Neural progenitor cell (in vitro differentiated cells): Measurements from ENCODE around the gene ASCC2. TPM values are rescaled to one million over a fixed set of nuclear protein-coding genes. Genes with fewer than 3 reads are reported as not detected.

ENCODE experiments used
- DNase-seq: peaks from one replicate; pipeline ENCODE4 v3.0.0-alpha.2; 2016; ENCODE audit warnings: low spot score
- H2AFZ ChIP-seq: fragments of 200-600 bp; sonication (generic); replicated peaks from 2 replicates; pipeline ENCODE4 v1.6.1; 2016; ENCODE audit warnings: antibody characterized with exemption
- H3F3A ChIP-seq: fragments of 200-600 bp; sonication (generic); 2 replicates; pipeline ENCODE4 v1.6.1; 2016; ENCODE audit warnings: antibody characterized with exemption, low read depth
- H3K27ac ChIP-seq: fragments of 200-600 bp; sonication (generic); 2 replicates; pipeline ENCODE4 v1.5.1; 2016; ENCODE audit warnings: mild to moderate bottlenecking
- H3K27me3 ChIP-seq: fragments of 200-600 bp; sonication (generic); 2 replicates; pipeline ENCODE4 v1.6.1; 2016; ENCODE audit warnings: mild to moderate bottlenecking, moderate library complexity
- H3K36me3 ChIP-seq: fragments of 200-600 bp; sonication (generic); 2 replicates; pipeline ENCODE4 v1.5.1; 2016
- H3K4me1 ChIP-seq: fragments of 200-600 bp; sonication (generic); 2 replicates; pipeline ENCODE4 v1.6.1; 2016; ENCODE audit warnings: mixed run types
- H3K4me2 ChIP-seq: fragments of 200-600 bp; sonication (generic); 2 replicates; pipeline ENCODE4 v1.6.1; 2016
- H3K4me3 ChIP-seq: fragments of 200-600 bp; sonication (generic); 2 replicates; pipeline ENCODE4 v1.5.1; 2016
- H3K79me2 ChIP-seq: fragments of 200-600 bp; sonication (generic); 2 replicates; pipeline ENCODE4 v1.6.1; 2016; ENCODE audit warnings: low read depth
- H3K9ac ChIP-seq: fragments of 200-600 bp; sonication (generic); 2 replicates; pipeline ENCODE4 v1.6.1; 2016
- H3K9me3 ChIP-seq: fragments of 200-600 bp; sonication (generic); 2 replicates; pipeline ENCODE4 v1.5.1; 2016; ENCODE audit warnings: low read depth
- H4K20me1 ChIP-seq: fragments of 200-600 bp; sonication (generic); 2 replicates; pipeline ENCODE4 v1.6.1; 2016; ENCODE audit warnings: low read depth
- H3K27ac Mint-ChIP-seq: 3 replicates; pipeline ENCODE4 v1.8.0; 2021; ENCODE audit warnings: mixed read lengths
- H3K27me3 Mint-ChIP-seq: 2 replicates; pipeline ENCODE4 v1.8.0; 2022; ENCODE audit warnings: low read depth, mild to moderate bottlenecking, inconsistent platforms, moderate library complexity, mixed read lengths; ENCODE audit not compliant: insufficient read depth
- H3K36me3 Mint-ChIP-seq: 3 replicates; pipeline ENCODE4 v1.8.0; 2021; ENCODE audit warnings: mixed read lengths
- H3K4me1 Mint-ChIP-seq: 3 replicates; pipeline ENCODE4 v1.8.0; 2021; ENCODE audit warnings: mixed read lengths
- H3K4me3 Mint-ChIP-seq: 3 replicates; pipeline ENCODE4 v1.8.0; 2021; ENCODE audit warnings: mild to moderate bottlenecking, moderate library complexity, mixed read lengths
- H3K9me3 Mint-ChIP-seq: 3 replicates; pipeline ENCODE4 v1.8.0; 2020; ENCODE audit warnings: mixed read lengths
- EZH2 ChIP-seq: fragments of 200-600 bp; sonication (generic); IDR thresholded peaks from 2 replicates; pipeline ENCODE4 v1.6.1; 2017; ENCODE audit warnings: antibody characterized with exemption, mild to moderate bottlenecking, moderate library complexity
- EZH2phosphoT487 ChIP-seq: fragments of 200-600 bp; sonication (generic); IDR thresholded peaks from 2 replicates; pipeline ENCODE4 v1.6.1; 2017; ENCODE audit warnings: antibody characterized with exemption
- total RNA-seq: library from RNA; depleted of rRNA; stranded (reverse); fragments of >200 nt; gene quantifications from 2 replicates; pipeline ENCODE4 v1.2.3, GENCODE V29; 2015; ENCODE audit warnings: low replicate concordance
- TF ChIP-seq, protein P1 (sequence below): fragments of 200-600 bp; sonication (generic); IDR thresholded peaks from 2 replicates; pipeline ENCODE4 v1.5.1; 2017; ENCODE audit warnings: antibody characterized with exemption, mild to moderate bottlenecking

Gene ASCC2
- total RNA-seq, 1 donor from 2014 or later = 16.1 TPM

GRCh38 chr22:29795663-29796062 lies 42.4 kb downstream of the ASCC2 start:
- no peak for DNase-seq
- no peaks in the 10 kb centered on the region for H3K4me1 Mint-ChIP-seq
- peaks cover 3% of the 10 kb centered on the region for H3K27me3 Mint-ChIP-seq
- no peaks in the 10 kb centered on the region for H3K4me1 ChIP-seq
- H4K20me1 ChIP-seq = no peaks in the 10 kb centered on the region
- peaks cover 7% of the 10 kb centered on the region for H3K36me3 Mint-ChIP-seq
- H3K27ac Mint-ChIP-seq = no peak overlapping the region
- no peaks in the 10 kb centered on the region for H3K9me3 Mint-ChIP-seq
- H3F3A ChIP-seq = no peaks in the 10 kb centered on the region
- H3K4me2 ChIP-seq = no peak overlapping the region
- no peak overlapping the region for H3K4me3 ChIP-seq
- H3K9me3 ChIP-seq = no peaks in the 10 kb centered on the region
- H3K27ac ChIP-seq = no peak overlapping the region
- H2AFZ ChIP-seq = no peak overlapping the region
- no peak for TF ChIP-seq EZH2
- TF ChIP-seq, protein P1, sequence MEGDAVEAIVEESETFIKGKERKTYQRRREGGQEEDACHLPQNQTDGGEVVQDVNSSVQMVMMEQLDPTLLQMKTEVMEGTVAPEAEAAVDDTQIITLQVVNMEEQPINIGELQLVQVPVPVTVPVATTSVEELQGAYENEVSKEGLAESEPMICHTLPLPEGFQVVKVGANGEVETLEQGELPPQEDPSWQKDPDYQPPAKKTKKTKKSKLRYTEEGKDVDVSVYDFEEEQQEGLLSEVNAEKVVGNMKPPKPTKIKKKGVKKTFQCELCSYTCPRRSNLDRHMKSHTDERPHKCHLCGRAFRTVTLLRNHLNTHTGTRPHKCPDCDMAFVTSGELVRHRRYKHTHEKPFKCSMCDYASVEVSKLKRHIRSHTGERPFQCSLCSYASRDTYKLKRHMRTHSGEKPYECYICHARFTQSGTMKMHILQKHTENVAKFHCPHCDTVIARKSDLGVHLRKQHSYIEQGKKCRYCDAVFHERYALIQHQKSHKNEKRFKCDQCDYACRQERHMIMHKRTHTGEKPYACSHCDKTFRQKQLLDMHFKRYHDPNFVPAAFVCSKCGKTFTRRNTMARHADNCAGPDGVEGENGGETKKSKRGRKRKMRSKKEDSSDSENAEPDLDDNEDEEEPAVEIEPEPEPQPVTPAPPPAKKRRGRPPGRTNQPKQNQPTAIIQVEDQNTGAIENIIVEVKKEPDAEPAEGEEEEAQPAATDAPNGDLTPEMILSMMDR = no peak
- TF ChIP-seq EZH2phosphoT487 = no peak
- H3K36me3 ChIP-seq = no peaks in the 10 kb centered on the region
- no peak overlapping the region for H3K4me3 Mint-ChIP-seq
- no peaks in the 10 kb centered on the region for H3K27me3 ChIP-seq
- no peak overlapping the region for H3K9ac ChIP-seq
- no peaks in the 10 kb centered on the region for H3K79me2 ChIP-seq

DNA sequence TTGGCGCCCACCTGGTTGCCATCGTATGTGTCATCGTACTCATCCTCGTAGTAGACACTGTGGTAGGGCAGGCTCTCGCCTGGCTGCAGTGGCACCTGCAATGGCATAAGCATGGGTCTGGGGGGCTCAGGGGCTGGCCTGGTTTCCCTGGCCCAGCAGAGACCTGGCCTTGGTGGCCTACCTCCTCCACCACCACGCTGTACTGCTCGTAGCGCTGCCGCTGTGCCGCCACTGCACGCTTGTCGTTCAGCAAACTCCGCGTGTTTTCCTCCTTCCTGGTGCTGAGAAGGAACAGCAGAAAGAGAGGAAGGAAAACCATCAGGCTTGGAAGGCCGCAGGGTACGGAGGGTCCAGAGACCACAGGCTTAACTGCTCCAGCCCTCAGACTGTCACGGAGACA lies 44.7 kb downstream of the ASCC2 start:
- H3K36me3 ChIP-seq = no peaks in the 10 kb centered on the region
- H3K4me3 Mint-ChIP-seq = no peak overlapping the region

GRCh38 chr22:29790061-29790460 lies 48.0 kb downstream of the ASCC2 start:
- H2AFZ ChIP-seq = no peak overlapping the region
- peaks cover 13% of the 10 kb centered on the region for H3K36me3 Mint-ChIP-seq
- peaks cover 8% of the 10 kb centered on the region for H3K4me1 Mint-ChIP-seq
- H3K27me3 Mint-ChIP-seq = no peaks in the 10 kb centered on the region
- H3K4me3 ChIP-seq = no peak overlapping the region
- no peaks in the 10 kb centered on the region for H3K79me2 ChIP-seq
- no peak overlapping the region for H3K27ac Mint-ChIP-seq
- no peak overlapping the region for H3K27ac ChIP-seq
- no peak overlapping the region for H3K4me2 ChIP-seq
- H3K9me3 Mint-ChIP-seq = no peaks in the 10 kb centered on the region
- H3K27me3 ChIP-seq = no peaks in the 10 kb centered on the region
- H3F3A ChIP-seq = no peaks in the 10 kb centered on the region
- H3K36me3 ChIP-seq = no peaks in the 10 kb centered on the region
- H4K20me1 ChIP-seq = no peaks in the 10 kb centered on the region
- no peak overlapping the region for H3K9ac ChIP-seq
- H3K4me3 Mint-ChIP-seq = no peak overlapping the region
- H3K9me3 ChIP-seq = no peaks in the 10 kb centered on the region
- TF ChIP-seq EZH2phosphoT487 (no peak), EZH2 (no peak)
- TF ChIP-seq, protein P1 = no peak
- no peak for DNase-seq
- H3K4me1 ChIP-seq = no peaks in the 10 kb centered on the region

More for the DNA sequence above, 44.7 kb downstream of the ASCC2 start:
- Mint-ChIP-seq H3K9me3 (no peaks in the 10 kb centered on the region), H3K27me3 (no peaks in the 10 kb centered on the region), H3K4me1 (no peaks in the 10 kb centered on the region), H3K36me3 (peaks cover 8% of the 10 kb centered on the region), H3K27ac (no peak overlapping the region)
- H3K27ac ChIP-seq = no peak overlapping the region
- no peaks in the 10 kb centered on the region for H3F3A ChIP-seq
- no peak overlapping the region for H3K9ac ChIP-seq
- no peak overlapping the region for H3K4me3 ChIP-seq
- H3K27me3 ChIP-seq = no peaks in the 10 kb centered on the region
- no peak overlapping the region for H3K4me2 ChIP-seq
- H3K4me1 ChIP-seq = no peaks in the 10 kb centered on the region
- TF ChIP-seq EZH2 = no peak
- H3K9me3 ChIP-seq = no peaks in the 10 kb centered on the region
- no peak for DNase-seq
- no peak overlapping the region for H2AFZ ChIP-seq
- H4K20me1 ChIP-seq = no peaks in the 10 kb centered on the region
- H3K79me2 ChIP-seq = no peaks in the 10 kb centered on the region

GRCh38 chr22:29788339-29789279 lies 49.5 kb downstream of the ASCC2 start:
- no peaks in the 10 kb centered on the region for H3F3A ChIP-seq
- TF ChIP-seq EZH2 (no peak), EZH2phosphoT487 (no peak)
- TF ChIP-seq, protein P1 = no peak
- Mint-ChIP-seq H3K4me3 (no peak overlapping the region), H3K9me3 (no peaks in the 10 kb centered on the region), H3K36me3 (peaks cover 13% of the 10 kb centered on the region), H3K27ac (peak overlapping the region; percentile 10), H3K27me3 (no peaks in the 10 kb centered on the region), H3K4me1 (peaks cover 13% of the 10 kb centered on the region)
- no peak overlapping the region for H3K4me2 ChIP-seq
- no peaks in the 10 kb centered on the region for H3K9me3 ChIP-seq
- H3K36me3 ChIP-seq = no peaks in the 10 kb centered on the region
- no peaks in the 10 kb centered on the region for H3K4me1 ChIP-seq
- no peak overlapping the region for H3K27ac ChIP-seq
- no peaks in the 10 kb centered on the region for H4K20me1 ChIP-seq
- no peak for DNase-seq
- H2AFZ ChIP-seq = no peak overlapping the region
- no peaks in the 10 kb centered on the region for H3K27me3 ChIP-seq
- H3K9ac ChIP-seq = no peak overlapping the region
- H3K79me2 ChIP-seq = no peaks in the 10 kb centered on the region
- H3K4me3 ChIP-seq = no peak overlapping the region
